Measurements from ENCODE around the gene BOD1L1.

The BOD1L1 gene

DNA sequence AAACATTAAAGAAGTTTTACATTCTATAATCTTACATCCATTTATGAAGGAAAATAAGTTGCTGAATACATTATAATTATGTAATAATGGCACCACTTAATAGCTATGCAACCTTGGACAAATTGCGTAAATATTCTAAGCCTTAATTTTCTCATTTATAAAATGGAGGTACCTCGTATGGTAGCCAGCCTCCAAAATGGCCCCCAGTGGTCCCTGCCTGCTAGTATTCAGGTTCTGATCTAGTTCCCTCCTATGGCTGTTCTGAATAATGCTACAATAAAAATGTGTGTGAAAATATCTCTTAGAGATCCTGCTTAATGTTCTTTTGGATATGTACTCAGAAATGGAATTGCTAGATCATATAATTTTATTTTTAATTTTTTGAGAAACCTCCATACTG lies 72.2 kb downstream of the BOD1L1 start:
- DNase-seq: no peak

DNA sequence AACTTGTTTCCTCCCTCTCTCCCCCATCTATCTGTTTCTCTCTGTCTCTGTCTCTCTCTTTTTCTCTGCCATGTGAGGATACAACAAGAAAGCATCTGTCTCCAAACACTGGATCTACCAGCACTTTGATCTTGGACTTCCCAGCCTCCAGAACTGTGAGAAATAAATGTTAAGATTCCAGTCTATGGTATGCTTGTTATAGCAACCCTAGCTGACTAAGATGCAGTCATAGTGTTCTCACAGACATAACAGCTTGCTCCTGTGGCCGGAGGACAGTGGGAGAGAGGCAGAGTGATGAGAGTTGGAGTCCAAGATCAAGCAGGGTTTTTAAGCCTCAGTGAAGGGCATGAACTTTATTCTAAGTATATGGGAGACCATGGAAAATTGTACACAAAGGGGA lies 74.4 kb downstream of the BOD1L1 start:
- DNase-seq: no peak

DNA sequence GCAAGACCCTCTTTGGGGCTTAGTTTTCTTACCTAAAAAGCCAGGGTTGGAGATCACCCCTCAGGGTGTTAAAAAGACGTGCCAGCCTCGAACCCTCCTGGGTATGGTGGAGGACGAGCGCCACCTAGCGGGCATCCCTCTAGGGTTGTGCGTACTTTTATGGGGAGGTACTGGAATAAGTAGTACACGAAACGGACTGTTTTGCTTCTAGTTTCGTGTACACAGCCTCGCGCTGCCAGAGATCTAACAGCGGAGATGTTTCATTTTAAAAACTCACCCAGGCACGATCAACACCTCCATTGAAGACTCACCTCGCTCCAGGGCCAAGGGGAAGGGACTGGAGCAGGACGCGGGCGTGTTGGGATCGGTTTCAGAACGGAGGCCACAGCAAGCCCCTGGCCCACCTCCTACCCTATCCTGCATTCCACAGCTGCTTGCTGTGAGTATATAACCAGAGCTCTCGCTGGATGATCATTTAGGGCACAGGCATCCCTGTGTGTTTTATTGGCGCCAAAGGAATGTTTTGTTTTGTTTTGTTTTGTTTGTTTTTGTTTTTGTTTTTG lies 78.5 kb downstream of the BOD1L1 start:
- DNase-seq: peak; percentile 90

DNA sequence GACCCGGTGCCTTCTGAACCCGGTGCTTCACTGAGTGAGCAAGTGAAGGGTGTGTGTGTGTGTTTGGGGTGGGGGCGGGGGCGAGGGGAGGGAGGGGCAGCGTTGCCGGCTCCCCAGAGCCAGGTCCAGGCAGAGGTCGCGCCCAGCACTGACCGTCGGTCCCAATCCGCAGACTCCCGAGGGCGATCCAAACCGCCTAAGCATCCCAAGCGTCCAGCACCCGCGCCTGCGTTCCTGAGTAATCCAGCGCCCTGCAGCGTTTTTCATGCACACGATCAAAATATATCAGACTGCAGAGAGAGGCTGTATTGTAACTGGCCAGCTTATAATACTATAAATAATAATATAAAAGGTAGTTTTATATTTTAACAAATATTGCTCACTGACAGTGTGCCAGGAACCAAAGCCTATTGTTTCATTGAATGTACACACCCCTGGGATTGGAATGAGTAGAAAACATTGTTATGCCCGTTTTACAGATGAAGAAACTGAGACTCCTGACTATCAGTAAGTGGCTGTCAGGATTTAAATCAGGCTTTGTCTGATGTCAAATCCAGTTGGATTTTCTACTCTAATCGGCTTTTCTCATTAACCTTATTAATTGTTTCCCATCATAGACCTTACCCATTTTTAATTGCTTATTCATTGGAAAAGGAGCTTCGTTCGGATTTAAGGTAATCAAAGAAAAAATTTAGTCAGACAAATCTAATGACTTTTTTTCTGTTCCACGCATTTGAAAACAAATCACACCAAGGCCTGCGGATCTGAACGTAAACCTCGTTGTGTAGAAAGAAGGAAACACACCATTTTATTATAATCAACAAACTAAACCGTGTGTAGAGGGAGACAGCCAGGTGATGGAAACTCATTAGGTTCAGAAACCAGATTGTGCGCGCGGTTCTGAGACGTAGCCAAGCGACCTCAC lies 79.2 kb downstream of the BOD1L1 start:
- no peak for DNase-seq

DNA sequence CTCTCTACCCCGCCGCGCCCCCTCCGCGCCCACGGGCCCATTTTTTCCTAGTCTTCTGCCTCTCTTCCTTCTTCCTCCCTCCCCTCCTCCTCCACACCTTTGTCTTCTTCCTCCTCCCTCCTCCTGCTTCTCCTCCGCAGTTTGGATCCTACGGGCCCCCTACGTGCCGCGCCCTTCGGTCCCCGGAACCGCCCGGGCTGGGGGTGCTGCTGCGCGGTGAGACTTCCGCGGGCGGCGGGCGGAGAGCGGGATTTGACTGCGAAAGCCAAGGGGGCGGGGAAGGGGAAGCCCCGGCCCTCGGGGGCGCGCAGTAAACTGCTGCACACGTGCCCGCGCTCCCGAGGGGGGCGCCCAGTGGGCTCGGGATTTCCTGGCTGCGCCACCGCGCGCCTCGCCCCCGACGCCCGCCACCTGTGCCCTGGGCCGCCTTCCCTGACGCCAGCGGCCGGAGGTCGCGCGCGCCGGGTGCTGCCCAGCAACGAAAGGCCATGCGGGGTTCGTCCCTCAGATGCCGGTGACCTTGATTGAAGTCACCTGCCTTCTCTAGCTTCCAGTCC lies 80.0 kb downstream of the BOD1L1 start:
- no peak for DNase-seq

DNA sequence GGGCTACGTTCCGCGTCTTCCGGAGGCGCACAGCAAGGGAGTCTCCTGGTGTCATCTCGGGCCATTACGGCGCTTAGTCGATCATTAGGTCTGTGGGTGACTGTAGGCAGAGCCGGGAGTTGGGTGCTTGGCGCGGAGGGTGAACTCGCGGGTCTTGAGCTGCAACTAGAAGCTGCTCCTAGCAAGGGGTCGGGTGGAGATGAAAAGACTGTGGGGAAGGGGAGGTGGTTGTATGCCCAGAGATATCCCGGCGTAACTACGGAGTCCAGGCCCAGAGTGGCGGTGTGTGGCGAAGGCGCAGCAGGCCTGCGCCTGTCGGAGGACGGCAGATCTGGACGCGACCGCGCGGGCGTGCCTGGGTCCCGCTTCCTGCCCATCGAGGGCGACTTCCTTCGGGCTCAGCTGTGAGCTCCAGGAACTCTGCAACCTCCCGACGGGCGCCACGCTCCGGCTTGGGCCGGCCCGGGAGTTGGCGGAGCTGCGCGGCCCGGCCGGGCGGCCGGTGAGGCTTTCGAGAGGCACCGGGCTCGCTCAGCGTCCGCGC lies 80.5 kb downstream of the BOD1L1 start:
- peak; percentile 24 for DNase-seq

DNA sequence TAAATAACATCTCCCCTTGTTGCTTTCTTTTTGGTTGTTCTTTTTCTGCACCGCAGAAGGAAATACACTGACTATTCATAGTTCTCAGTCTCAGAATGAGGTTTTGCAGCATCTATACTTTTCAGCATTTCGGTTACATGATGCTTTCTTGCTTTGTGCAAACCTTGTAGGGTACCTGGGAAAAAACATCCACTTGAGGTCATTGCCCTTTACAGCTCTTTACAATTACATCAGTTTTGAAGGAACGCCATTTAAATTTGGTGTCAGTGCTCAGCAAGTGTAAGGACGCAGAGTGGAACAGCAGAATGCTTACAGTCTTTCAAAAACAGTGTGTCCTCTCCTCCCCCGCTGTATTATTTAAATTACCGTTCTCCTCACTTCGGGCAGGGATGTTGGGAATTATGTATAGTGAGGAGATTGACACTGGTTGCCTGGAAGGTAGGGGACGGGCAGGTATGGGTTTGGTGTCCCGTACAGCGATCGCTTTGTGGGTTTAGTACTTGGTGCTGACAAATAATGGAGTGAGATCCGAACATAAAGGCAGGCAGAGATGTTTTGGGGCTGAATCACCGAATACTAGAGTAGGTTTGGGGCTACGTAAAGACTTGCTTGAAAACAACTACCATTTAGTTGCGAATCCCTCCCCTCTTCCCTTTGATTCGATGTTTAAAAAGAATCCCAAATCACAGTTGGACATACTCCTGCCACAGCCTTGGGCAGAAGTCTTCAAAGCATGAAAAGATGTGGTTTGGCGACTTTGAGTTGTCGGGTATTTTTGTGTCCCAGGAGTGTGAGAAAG lies 81.2 kb downstream of the BOD1L1 start:
- no peak for DNase-seq

DNA sequence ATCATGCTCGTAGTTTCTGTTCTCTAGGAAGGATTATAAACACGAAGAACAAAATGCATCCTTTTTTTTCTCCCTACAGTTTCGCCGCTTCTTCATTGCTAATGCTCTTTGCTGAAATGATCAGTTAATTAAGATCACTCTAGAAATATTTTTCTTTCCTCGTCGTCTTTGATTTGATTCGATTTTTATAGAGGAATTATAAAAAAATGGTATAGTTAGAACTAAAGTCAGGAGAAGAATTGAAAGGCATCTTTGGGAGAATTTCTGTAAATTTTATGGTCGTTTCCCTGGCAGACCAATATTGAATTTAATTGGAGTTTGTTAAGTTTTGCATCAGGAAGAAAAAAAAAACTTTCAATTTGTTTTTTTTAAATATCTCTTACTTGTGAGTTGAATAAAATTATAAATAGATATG lies 82.1 kb downstream of the BOD1L1 start:
- no peak for DNase-seq

DNA sequence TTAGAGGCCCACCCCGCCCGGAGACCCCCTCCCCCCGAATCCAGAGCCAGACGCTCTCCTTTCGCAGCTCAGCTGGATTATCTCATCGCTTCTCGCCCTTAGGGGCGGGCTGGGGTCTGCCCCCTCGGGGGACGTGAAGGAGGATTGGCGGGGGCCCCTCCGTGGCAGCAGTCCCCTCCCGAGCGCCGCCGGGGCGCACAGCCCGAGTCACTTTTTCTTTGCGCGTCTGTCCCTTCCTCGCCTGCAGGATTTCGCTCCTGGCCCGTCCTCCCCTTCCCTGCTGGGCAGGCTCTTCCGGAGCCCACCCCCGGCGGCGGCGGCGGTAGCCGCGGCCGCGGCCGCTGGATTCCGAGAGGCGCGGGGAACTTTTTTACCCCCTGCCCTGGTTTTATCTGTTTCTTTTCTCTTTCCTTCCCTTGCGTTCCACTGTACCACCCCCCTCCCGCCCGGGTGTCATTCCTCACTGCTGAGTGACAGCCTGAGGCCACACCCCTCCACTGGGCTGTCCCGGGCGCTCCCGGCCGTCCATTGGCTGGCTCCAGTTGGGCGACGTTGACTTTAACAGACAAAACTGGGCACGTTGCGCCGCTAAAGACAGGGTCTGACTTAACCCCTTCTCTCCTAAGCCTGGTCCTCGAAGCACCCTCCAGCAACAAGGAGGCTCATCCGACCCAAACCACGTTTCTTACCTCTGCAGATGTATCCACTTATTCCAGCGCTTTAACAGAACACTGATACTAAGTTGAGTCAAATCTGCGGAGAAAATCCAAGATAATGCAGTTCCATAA lies 82.7 kb downstream of the BOD1L1 start:
- peak; percentile 75 for DNase-seq

DNA sequence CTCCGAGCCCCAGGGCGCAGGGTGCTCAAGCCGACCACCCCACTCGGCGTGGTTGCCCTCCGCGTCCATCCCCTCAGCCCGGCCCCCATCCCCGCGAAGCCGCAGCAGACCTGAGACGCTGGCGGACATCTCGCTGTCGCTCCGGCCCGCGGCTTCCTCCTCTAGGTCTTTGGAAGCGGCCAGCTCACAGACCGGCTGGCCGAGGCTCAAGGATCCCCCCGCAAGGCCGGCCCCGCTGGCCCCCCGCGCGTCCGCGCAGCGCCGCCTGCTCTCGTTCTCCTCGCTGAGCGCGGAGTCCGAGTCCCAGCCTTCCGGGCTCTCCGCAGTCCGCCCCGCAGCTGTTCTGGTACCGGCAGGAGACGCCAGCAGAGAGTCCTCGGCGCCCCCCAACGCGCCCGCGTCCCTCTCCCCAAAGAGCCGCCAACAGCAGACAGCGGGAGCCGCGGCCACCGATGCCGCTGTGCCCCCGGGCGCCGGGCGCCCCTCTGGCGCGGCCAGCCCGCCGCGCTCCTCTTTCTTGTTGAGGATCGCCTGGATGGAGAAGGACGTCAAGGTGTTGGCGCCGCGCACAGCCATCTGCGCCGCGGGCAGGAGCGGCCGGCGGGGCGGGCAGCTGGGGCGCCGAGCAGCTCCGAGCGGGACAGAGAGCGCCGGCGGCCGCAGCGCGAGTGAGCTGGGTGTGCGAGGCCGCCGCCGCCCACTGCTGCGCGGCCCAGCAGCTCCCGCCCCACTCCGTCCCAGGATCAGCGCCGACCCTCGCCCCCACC lies 83.5 kb downstream of the BOD1L1 start, which contains the start of gene NKX3-2:
TSS of gene NKX3-2 (minus strand) at position 670 of the 767 bp plus-strand sequence. CDS start at position 576, 94 bp downstream.
- no peak for DNase-seq

DNA sequence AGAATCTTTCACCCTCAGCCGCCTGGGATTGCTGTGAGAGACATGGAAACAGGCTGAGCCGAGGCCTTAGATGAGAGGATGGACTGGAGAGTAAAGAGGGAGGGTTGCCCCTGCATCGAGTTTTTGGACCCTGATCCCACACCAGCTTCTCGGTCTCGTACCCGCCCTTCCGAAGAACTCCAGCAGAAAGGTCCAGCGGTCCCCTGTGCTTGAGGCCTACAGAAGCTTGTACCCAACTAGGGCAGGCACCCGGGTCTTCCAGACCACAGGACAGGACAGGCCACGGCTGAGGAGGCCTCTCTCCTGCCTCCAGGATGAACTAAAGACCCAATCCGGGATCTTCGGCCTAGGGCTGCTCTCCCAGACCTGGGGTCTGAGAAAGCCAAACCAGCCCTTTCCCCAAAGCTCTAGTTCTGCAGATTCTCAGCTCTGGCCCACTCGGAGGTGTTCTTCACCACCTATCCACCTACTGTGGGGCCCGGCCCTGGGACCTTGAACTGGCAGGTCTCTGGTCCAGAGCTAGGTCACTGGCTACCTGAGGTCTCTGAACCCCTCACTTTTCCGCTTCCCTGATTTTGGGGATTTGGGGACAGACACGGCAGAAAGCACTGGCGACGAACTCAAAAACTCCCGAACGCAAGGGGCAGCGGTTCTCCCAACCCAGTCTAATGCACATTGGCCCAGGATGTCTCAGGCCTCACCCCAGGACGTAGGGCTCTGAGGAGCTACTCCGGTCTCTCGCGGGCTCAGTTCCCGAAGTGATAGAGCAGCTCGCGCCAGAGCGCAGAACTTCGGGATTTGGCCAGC lies 84.3 kb downstream of the BOD1L1 start:
- DNase-seq: no peak

DNA sequence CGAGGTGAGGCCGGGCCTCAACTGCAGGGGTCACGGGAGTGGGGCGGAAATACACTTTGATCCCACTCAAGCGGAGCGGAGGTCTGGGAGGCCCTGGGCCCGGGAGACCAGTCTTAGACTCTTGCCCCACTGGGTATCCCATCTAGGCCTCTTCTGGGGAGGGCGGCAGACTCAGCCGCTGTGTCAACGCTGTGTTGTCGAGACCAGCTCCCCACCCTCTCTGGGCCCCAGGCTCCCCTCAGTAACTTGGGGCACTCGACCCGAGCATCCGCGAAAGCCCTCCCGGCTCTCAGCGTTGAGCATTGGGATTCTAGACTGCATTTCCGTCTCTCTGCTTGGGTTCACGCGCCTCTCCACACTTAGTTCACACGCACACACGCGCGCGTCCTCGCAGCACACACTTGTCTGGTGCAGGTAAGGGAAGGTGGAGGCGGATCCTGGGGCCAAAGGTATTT lies 84.9 kb downstream of the BOD1L1 start:
- no peak for DNase-seq

DNA sequence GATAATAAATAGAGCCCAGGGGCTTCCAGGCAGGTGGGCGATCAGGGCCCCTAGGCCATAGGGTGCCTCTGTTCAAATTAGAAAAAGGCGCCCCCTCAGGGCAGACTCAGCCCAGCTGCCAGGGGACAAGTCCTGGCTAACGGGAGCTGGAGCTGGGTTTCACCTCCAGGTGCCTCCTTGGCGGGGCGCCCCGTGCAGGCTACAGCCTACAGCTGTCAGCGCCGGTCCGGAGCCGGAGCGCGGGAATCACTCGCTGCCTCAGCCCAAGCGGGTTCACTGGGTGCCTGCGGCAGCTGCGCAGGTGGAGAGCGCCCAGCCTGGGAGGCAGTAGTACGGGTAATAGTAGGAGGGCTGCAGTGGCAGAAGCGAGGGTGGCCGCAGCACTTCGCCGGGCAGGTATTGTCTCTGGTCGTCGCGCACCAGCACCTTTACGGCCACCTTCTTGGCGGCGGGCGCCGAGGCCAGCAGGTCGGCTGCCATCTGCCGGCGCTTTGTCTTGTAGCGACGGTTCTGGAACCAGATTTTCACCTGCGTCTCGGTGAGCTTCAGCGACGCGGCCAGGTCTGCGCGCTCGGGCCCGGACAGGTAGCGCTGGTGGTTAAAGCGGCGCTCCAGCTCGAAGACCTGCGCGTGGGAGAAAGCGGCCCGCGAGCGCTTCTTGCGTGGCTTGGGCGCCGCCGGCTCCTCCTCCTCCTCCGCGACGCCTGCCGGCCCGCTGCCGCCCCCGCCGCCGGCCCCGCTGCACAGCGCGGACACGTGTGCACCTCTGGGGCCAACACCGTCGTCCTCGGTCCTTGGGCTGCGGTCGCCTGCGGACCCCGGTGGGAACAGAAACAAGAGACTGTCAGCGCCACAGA lies 85.6 kb downstream of the BOD1L1 start:
- DNase-seq: no peak

DNA sequence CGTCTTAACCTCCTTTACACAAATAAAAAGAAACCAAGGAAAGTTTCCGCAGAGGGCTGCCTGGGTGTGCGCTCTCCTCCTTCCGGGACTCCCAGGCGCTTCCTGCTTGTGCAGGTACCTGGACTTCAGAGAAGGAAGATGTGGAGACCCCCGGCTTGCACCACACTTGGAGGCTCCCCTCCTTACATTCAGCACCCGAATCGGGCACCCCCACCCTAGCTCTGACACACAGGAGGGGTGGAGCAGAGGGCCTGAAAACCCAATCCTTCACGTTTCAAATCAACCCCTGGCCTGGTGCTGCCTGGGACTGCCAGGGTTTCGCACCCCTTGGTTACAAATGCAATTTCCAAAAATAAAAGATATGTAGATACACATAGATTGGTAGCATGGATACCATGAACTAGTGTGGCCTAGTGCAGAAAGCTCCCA lies 86.3 kb downstream of the BOD1L1 start:
- no peak for DNase-seq

DNA sequence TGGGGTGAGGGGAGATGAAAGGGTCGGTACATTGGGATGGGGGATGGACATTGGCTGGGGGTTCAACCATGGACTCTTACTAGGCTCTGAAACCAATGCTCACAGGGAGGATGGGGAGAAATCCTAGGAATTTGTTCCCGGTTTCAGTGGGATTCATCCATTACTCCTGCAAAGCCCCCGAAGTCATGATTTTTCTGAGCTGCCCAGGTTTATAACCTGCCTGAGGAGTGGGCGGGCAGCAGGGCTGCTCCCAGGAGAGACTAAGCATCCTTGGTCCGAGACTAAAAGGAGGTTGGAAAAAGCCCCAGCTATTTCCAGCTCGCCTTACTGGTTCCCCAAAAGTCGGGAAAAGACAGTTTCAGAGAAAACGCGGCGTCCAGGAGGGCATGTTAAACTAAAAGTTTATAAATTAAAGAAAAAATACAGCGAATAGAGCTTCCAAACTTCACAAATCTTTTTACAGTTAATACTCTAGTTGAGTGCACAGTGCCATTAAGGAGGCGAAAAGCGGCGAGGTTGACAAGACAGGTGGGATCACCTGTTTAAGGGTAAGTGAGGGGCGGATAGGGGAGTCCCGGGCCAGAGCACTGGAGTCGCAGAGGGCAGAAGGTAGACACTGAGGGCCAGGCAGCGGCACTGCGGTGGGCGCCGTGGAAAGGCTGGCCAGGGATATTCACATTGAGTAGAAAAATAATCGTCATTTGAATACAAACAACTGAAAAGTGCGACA lies 86.9 kb downstream of the BOD1L1 start:
- no peak for DNase-seq

DNA sequence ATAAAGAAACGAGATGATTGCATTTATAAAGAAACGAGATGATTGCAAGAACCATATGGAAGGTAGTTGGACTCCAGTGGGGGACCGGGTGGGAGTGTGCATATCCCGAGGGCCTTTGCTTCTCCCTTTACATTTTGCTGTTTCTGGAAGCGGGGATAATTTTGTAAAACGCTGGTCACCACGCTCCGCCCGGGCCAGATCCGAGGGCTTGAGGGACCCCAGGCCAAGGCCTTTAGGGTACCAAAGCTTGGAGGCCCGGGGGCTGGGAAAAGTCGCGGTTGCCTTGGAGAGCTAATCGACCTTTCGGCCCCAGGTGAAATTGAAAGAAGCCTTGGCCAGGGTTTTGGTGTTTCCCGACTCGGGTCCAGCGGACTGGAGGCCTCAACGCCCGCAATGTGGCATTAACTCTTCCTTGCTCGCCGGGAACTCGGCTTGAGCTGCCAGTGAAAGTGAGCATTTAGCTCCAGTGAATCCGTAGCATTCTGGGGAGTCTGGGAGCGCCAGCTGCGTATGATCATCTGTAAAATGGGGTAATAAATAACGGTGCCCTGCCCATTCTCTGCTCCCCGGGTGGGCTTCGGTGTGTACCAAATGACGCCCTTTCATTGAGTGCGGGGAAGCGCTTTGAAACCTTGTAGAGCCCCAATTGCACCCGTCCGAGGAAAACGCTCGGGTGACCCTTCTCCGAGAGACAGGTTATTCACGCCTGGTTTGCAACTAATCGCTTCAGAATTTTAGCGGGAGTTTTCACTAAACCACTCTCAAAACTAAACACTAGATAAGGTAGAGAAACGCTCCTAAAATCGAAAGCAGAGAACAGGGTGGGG lies 87.7 kb downstream of the BOD1L1 start:
- DNase-seq: no peak

DNA sequence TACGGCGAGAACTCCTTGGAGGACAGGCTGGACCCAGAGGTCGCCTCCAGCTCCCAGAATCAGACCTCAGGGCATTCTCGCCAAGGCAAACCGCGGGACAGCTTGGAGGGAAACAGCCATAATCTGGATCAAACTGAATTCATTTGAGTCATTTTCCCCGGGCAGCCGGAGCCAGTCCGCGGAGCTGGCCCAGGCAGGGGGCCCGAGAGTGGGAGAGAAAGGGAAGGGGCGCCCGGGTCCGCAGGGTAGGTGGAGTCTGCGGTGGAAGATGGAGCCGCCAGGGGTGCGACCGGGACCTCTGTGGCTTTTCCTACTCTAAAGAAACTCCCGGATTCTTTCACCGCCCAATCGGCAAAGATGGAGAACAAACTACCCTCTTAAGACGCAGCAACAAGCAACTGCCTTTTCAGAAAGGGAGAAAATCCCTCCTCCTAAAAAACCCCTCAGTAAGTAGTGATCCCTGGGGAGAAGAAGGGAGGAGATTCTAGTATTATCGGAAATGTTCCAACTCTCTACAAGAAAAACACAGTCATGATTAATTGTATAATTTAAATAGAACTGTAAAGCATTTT lies 88.4 kb downstream of the BOD1L1 start:
- DNase-seq: no peak
